Epithelial cell of umbilical artery (primary cell): ENCODE results near the gene OR1L6. TPM values are rescaled to one million over a fixed set of nuclear protein-coding genes. Genes with fewer than 3 reads are reported as not detected.

Experiments used
- total RNA-seq: library from RNA; depleted of rRNA; stranded (reverse); fragments of >200 nt; gene quantifications from 2 replicates; pipeline ENCODE4 v1.2.3, GENCODE V29; 2014

Gene OR1L6, protein sequence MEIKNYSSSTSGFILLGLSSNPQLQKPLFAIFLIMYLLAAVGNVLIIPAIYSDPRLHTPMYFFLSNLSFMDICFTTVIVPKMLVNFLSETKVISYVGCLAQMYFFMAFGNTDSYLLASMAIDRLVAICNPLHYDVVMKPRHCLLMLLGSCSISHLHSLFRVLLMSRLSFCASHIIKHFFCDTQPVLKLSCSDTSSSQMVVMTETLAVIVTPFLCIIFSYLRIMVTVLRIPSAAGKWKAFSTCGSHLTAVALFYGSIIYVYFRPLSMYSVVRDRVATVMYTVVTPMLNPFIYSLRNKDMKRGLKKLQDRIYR
- total RNA-seq = not detected in 2 replicates

GRCh38 chr9:122742003-122742402, at the start of gene OR1L6:
Gene OR1L6 (plus strand): TSS chr9:122742303. CDS start chr9:122749848, 7,545 bp downstream.

DNA sequence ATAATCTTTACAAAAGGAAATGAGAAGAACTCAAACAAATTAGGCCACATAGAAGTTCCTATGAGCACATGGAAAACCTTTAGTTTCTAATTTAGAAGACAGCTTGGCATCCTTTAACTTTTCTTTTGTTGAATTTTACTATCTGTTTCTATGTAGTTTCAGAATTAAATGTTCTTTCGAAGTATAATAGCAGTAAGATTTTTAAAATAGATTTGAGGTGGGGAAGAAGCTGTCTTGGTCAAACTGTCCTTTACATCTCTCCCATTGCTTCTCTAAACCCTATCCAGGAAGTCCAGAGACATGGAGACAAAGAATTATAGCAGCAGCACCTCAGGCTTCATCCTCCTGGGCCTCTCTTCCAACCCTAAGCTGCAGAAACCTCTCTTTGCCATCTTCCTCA, 18.4 kb upstream of the OR1L6 start, which contains the start of gene OR1L4:
Gene OR1L4 (plus strand): TSS at position 301 of the 400 bp plus-strand sequence. CDS start 0 bp downstream, at position 301.

GRCh38 chr9:122788831-122789230, 46.7 kb downstream of the OR1L6 start, which contains the start of gene OR5C1:
Gene OR5C1 (plus strand): TSS chr9:122788933. CDS start chr9:122788933, 0 bp downstream.

Other genes starting within 250 kb of the OR1L6 start
- not detected in 2 replicates for gene OR1J2, start 231.5 kb upstream of the OR1L6 start, total RNA-seq
- gene OR1J4, start 223.2 kb upstream of the OR1L6 start, total RNA-seq = not detected in 2 replicates
- not detected in 2 replicates for gene OR1N1, start 215.0 kb upstream of the OR1L6 start, total RNA-seq
- not detected in 2 replicates for gene OR1N2, start 189.2 kb upstream of the OR1L6 start, total RNA-seq
- not detected in 2 replicates for gene OR1L8, start 158.9 kb upstream of the OR1L6 start, total RNA-seq
- not detected in 2 replicates for gene OR1Q1, start 127.6 kb upstream of the OR1L6 start, total RNA-seq
- not detected in 2 replicates for gene OR1B1, start 84.7 kb upstream of the OR1L6 start, total RNA-seq
- gene OR1L1, start 80.6 kb upstream of the OR1L6 start, total RNA-seq = not detected in 2 replicates
- gene OR1L3, start 67.2 kb upstream of the OR1L6 start, total RNA-seq = not detected in 2 replicates
- not detected in 2 replicates for gene OR1L4, start 18.3 kb upstream of the OR1L6 start, total RNA-seq
- not detected in 2 replicates for gene OR5C1, start 46.6 kb downstream of the OR1L6 start, total RNA-seq
- not detected in 2 replicates for gene OR1K1, start 57.8 kb downstream of the OR1L6 start, total RNA-seq
- 59.1 and 74.5 TPM in 2 replicates for gene PDCL, start 86.3 kb downstream of the OR1L6 start, total RNA-seq
- gene RC3H2, start 163.1 kb downstream of the OR1L6 start, total RNA-seq = 41.6 and 62.5 TPM in 2 replicates
- 14.0 and 16.0 TPM in 2 replicates for gene ZBTB6, start 171.0 kb downstream of the OR1L6 start, total RNA-seq
- gene ZBTB26, start 189.2 kb downstream of the OR1L6 start, total RNA-seq = 2.9 and 3.6 TPM in 2 replicates
- gene RABGAP1, start 198.7 kb downstream of the OR1L6 start, total RNA-seq = 27.0 and 41.8 TPM in 2 replicates